ENCODE data around the gene FSD1L.

DNA sequence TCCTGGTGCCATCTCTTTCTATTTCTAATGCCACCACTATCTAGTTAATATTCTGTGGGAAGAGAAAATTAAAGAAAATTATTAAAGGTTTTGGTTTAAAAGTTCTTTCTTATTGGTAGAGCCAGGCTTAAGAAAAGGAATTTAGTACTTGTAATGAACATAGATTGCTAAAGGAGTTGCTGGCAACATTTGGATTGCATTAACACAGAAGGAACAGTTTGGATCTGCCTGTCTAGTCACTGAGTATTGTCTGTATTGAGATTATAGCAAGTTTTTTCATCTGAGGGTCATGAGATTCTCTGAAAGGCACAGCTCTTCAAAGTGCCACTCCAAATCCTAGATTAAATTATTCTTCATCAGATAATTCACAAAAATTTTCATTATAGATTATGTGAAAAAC lies 32.0 kb downstream of the FSD1L start:
- TF ChIP-seq POLR2A (IDR thresholded peaks at IDR 0.05) (no peak), CTCF (IDR thresholded peaks at IDR 0.05) (no peak)

Data from Peyer's patch (tissue), 4 donors.